Measurements from ENCODE around the gene TUBB4A.
A peak's percentile ranks its signal among the peaks of the same experiment; 100 is the strongest.

TUBB4A gene

GRCh38 chr19:6500837-6501739, 1.0 kb downstream of the TUBB4A start:
- Histone ChIP-seq H3K27me3 (ENCODE audit: control insufficient read depth in 1 of 2, insufficient read depth in 1 of 2, low read length in 2 of 2) (peaks cover 35 to 55% of the 10 kb centered on the region in 2 experiments), H3K9ac (ENCODE audit: low read length) (no peak overlapping the region), H3K4me2 (ENCODE audit: low read length, poor library complexity, severe bottlenecking) (peak overlapping the region; percentile 97), H2BK5ac (ENCODE audit: low read depth, low read length, poor library complexity, severe bottlenecking) (no peak overlapping the region), H2BK120ac (ENCODE audit: low read depth, low read length) (no peak overlapping the region), H3K4me1 (ENCODE audit: control insufficient read depth, insufficient read depth, low read depth, low read length) (peaks cover 17% of the 10 kb centered on the region), H3K14ac (ENCODE audit: low read length in 2 of 2) (no peak overlapping the region), H2BK12ac (ENCODE audit: low read length in 2 of 2) (no peak overlapping the region), H2AK5ac (ENCODE audit: low read length, severe bottlenecking) (no peak overlapping the region), H3K79me1 (replicated peaks; ENCODE audit: low read length, poor library complexity, severe bottlenecking) (no peaks in the 10 kb centered on the region), H4K8ac (ENCODE audit: low read length) (no peak overlapping the region), H3K4me3 (ENCODE audit: insufficient read depth in 1 of 2, low read depth in 1 of 2, low read length in 2 of 2) (peak overlapping the region in 1 of 2 experiments; percentile 71), H3K4ac (ENCODE audit: low read depth in 1 of 2, low read length in 2 of 2) (no peak overlapping the region), H3K36me3 (ENCODE audit: control insufficient read depth in 1 of 2, insufficient read depth in 2 of 2, low read depth in 1 of 2, low read length in 2 of 2) (peaks cover 0 to 3% of the 10 kb centered on the region in 2 experiments), H3K9me3 (ENCODE audit: control insufficient read depth, low read length) (no peaks in the 10 kb centered on the region), H2BK15ac (ENCODE audit: low read depth, poor library complexity, severe bottlenecking) (no peak overlapping the region), H2AFZ (ENCODE audit: low read depth, low read length) (no peak overlapping the region), H3K23ac (ENCODE audit: low read length in 2 of 2) (no peak overlapping the region), H3K18ac (ENCODE audit: low read depth in 1 of 2, low read length in 2 of 2) (no peak overlapping the region), H4K91ac (ENCODE audit: low read length) (no peak overlapping the region), H3K27ac (ENCODE audit: low read length, poor library complexity, severe bottlenecking) (no peak overlapping the region)
- 60% methylated on average over 18 of the region's 24 CpGs for WGBS
- no peak for DNase-seq

GRCh38 chr19:6499052-6499790, 2.9 kb downstream of the TUBB4A start:
- no peak for DNase-seq
- Histone ChIP-seq H3K4me1 (ENCODE audit: control insufficient read depth, insufficient read depth, low read depth, low read length) (peaks cover 16% of the 10 kb centered on the region), H4K8ac (ENCODE audit: low read length) (no peak overlapping the region), H2BK120ac (ENCODE audit: low read depth, low read length) (no peak overlapping the region), H2BK15ac (ENCODE audit: low read depth, poor library complexity, severe bottlenecking) (no peak overlapping the region), H3K27me3 (ENCODE audit: control insufficient read depth in 1 of 2, insufficient read depth in 1 of 2, low read length in 2 of 2) (peaks cover 35 to 55% of the 10 kb centered on the region in 2 experiments), H2AK5ac (ENCODE audit: low read length, severe bottlenecking) (no peak overlapping the region), H2AFZ (ENCODE audit: low read depth, low read length) (no peak overlapping the region), H3K14ac (ENCODE audit: low read length in 2 of 2) (no peak overlapping the region), H2BK5ac (ENCODE audit: low read depth, low read length, poor library complexity, severe bottlenecking) (no peak overlapping the region), H3K27ac (ENCODE audit: low read length, poor library complexity, severe bottlenecking) (no peak overlapping the region), H3K4ac (ENCODE audit: low read depth in 1 of 2, low read length in 2 of 2) (no peak overlapping the region), H4K91ac (ENCODE audit: low read length) (no peak overlapping the region), H3K23ac (ENCODE audit: low read length in 2 of 2) (no peak overlapping the region), H3K36me3 (ENCODE audit: control insufficient read depth in 1 of 2, insufficient read depth in 2 of 2, low read depth in 1 of 2, low read length in 2 of 2) (peaks cover 0 to 11% of the 10 kb centered on the region in 2 experiments), H3K79me1 (replicated peaks; ENCODE audit: low read length, poor library complexity, severe bottlenecking) (no peaks in the 10 kb centered on the region), H3K9me3 (ENCODE audit: control insufficient read depth, low read length) (no peaks in the 10 kb centered on the region), H2BK12ac (ENCODE audit: low read length in 2 of 2) (no peak overlapping the region), H3K18ac (ENCODE audit: low read depth in 1 of 2, low read length in 2 of 2) (no peak overlapping the region), H3K4me2 (ENCODE audit: low read length, poor library complexity, severe bottlenecking) (no peak overlapping the region), H3K4me3 (ENCODE audit: insufficient read depth in 1 of 2, low read depth in 1 of 2, low read length in 2 of 2) (no peak overlapping the region), H3K9ac (ENCODE audit: low read length) (no peak overlapping the region)
- WGBS, result 79% methylated on average over 17 of the region's 17 CpGs

GRCh38 chr19:6498294-6499036, 3.6 kb downstream of the TUBB4A start:
- peaks cover 35 to 52% of the 10 kb centered on the region in 2 experiments for H3K27me3 ChIP-seq (ENCODE audit: control insufficient read depth in 1 of 2, insufficient read depth in 1 of 2, low read length in 2 of 2)
- H3K27ac ChIP-seq (ENCODE audit: low read length, poor library complexity, severe bottlenecking), result no peak overlapping the region
- H2BK15ac ChIP-seq (ENCODE audit: low read depth, poor library complexity, severe bottlenecking), result no peak overlapping the region
- no peak overlapping the region for H2BK12ac ChIP-seq (ENCODE audit: low read length in 2 of 2)
- no peak overlapping the region for H4K91ac ChIP-seq (ENCODE audit: low read length)
- no peak overlapping the region for H3K18ac ChIP-seq (ENCODE audit: low read depth in 1 of 2, low read length in 2 of 2)
- peaks cover 0 to 11% of the 10 kb centered on the region in 2 experiments for H3K36me3 ChIP-seq (ENCODE audit: control insufficient read depth in 1 of 2, insufficient read depth in 2 of 2, low read depth in 1 of 2, low read length in 2 of 2)
- no peak overlapping the region for H3K23ac ChIP-seq (ENCODE audit: low read length in 2 of 2)
- H2BK120ac ChIP-seq (ENCODE audit: low read depth, low read length), result no peak overlapping the region
- H3K9ac ChIP-seq (ENCODE audit: low read length), result no peak overlapping the region
- H3K79me1 ChIP-seq (replicated peaks; ENCODE audit: low read length, poor library complexity, severe bottlenecking), result no peaks in the 10 kb centered on the region
- DNase-seq, result no peak
- peaks cover 16% of the 10 kb centered on the region for H3K4me1 ChIP-seq (ENCODE audit: control insufficient read depth, insufficient read depth, low read depth, low read length)
- no peak overlapping the region for H3K4me2 ChIP-seq (ENCODE audit: low read length, poor library complexity, severe bottlenecking)
- no peak overlapping the region for H4K8ac ChIP-seq (ENCODE audit: low read length)
- H3K14ac ChIP-seq (ENCODE audit: low read length in 2 of 2), result no peak overlapping the region
- no peak overlapping the region for H2BK5ac ChIP-seq (ENCODE audit: low read depth, low read length, poor library complexity, severe bottlenecking)
- H3K4me3 ChIP-seq (ENCODE audit: insufficient read depth in 1 of 2, low read depth in 1 of 2, low read length in 2 of 2), result no peak overlapping the region
- H3K4ac ChIP-seq (ENCODE audit: low read depth in 1 of 2, low read length in 2 of 2), result no peak overlapping the region
- WGBS, result 74% methylated on average over 7 of the region's 7 CpGs
- H2AFZ ChIP-seq (ENCODE audit: low read depth, low read length), result no peak overlapping the region
- no peak overlapping the region for H2AK5ac ChIP-seq (ENCODE audit: low read length, severe bottlenecking)
- no peaks in the 10 kb centered on the region for H3K9me3 ChIP-seq (ENCODE audit: control insufficient read depth, low read length)
